Stomach (tissue), 4 donors: ENCODE results near the gene PINLYP.

Source experiments
- POLR2A ChIP-seq, 4 donors: fragments of 450-650 bp; IDR thresholded peaks; one replicate each; pipeline ENCODE4 v1.6.1; 2016; ENCODE audit warnings: antibody characterized with exemption in 4 of 4, control low read depth in 2 of 4, mild to moderate bottlenecking in 1 of 4, moderate library complexity in 1 of 4
- TF ChIP-seq, protein P1 (sequence below), 7 experiments: fragments of 450-650 bp in 4 of 7; fragments of 200-600 bp in 3 of 7; sonication (generic) in 3 of 7; IDR thresholded peaks; one replicate each; pipeline ENCODE4 v1.5.1; 2016 to 2019; ENCODE audit warnings: antibody characterized with exemption in 7 of 7, control low read depth in 2 of 7, mild to moderate bottlenecking in 1 of 7

DNA sequence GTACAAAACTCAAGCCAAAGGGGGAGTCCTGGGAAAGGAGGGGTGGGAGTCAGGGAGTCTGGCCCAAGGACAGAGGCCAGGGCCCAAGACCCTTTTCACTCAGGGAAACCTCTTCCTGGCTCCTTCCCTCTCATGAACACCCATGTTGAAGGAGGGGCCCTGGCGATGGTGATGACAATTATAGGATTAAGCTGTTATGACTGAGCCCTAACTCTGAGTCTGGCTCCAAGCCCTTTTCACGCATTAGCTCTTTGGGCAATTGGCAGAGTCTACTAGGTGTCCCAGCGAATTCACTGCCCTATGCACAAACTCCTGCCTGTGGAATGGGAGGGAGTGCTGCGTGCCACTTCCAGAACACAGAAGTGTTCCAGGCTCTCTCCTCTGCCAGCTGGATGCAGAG is 21.9 kb upstream of the PINLYP start:
- TF ChIP-seq, protein P1, sequence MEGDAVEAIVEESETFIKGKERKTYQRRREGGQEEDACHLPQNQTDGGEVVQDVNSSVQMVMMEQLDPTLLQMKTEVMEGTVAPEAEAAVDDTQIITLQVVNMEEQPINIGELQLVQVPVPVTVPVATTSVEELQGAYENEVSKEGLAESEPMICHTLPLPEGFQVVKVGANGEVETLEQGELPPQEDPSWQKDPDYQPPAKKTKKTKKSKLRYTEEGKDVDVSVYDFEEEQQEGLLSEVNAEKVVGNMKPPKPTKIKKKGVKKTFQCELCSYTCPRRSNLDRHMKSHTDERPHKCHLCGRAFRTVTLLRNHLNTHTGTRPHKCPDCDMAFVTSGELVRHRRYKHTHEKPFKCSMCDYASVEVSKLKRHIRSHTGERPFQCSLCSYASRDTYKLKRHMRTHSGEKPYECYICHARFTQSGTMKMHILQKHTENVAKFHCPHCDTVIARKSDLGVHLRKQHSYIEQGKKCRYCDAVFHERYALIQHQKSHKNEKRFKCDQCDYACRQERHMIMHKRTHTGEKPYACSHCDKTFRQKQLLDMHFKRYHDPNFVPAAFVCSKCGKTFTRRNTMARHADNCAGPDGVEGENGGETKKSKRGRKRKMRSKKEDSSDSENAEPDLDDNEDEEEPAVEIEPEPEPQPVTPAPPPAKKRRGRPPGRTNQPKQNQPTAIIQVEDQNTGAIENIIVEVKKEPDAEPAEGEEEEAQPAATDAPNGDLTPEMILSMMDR (IDR thresholded peaks at IDR 0.05), result no peak
- no peak for TF ChIP-seq POLR2A (IDR thresholded peaks at IDR 0.05)
